Measurements from ENCODE around the gene ZNF862. TPM values are rescaled to one million over a fixed set of nuclear protein-coding genes. Genes with fewer than 3 reads are reported as not detected.

Gene ZNF862
- total and polyA plus RNA-seq, 2 of the 8 experiments (the other 6 are each of a cell fraction or from before 2014, with no cell fraction given) = 1.8 to 3.9 TPM

GRCh38 chr7:149811831-149812490 lies 26.2 kb upstream of the ZNF862 start:
- TF ChIP-seq POLR2AphosphoS5 (IDR thresholded peaks at IDR 0.05; ENCODE audit: low read depth, low read length) = no peak
- no peak for TF ChIP-seq EZH2 (IDR thresholded peaks at IDR 0.05; ENCODE audit: low read depth, low read length, severe bottlenecking)
- CTCF ChIA-PET (ENCODE audit: partially characterized antibody) = interaction anchor here (0.7 to 10.3 kb wide), 12 partner anchors 7 to 149 kb away, joined by 3 to 209 read pairs (median 10); no protein-coding TSS in a partner anchor
- peaks cover 0 to 20% (median 8%) of the 10 kb centered on the region in 4 experiments; a peak in 6 of 7 replicates for H3K4me1 ChIP-seq (replicated peaks in 1 of 4; ENCODE audit: control insufficient read depth in 3 of 4, insufficient read depth in 4 of 4, low read length in 3 of 4)
- H2AFZ ChIP-seq (ENCODE audit: low read length) = no peak overlapping the region
- H3K23ac ChIP-seq (ENCODE audit: insufficient read length) = no peak overlapping the region
- no peak overlapping the region for H2BK12ac ChIP-seq (ENCODE audit: low read depth, low read length)
- peaks cover 0 to 1% of the 10 kb centered on the region in 2 experiments for H4K20me1 ChIP-seq (replicated peaks in 1 of 2; ENCODE audit: control insufficient read depth in 1 of 2, insufficient read depth in 2 of 2, low read length in 2 of 2)
- POLR2A ChIA-PET (ENCODE audit: partially characterized antibody) = no interaction called here
- no peaks in the 10 kb centered on the region for H3K27me3 ChIP-seq (replicated peaks in 1 of 4; ENCODE audit: control insufficient read depth in 3 of 4, extremely low read depth in 1 of 4, insufficient read depth in 3 of 4, low read length in 3 of 4)
- peak overlapping the region; percentile 19 for H4K91ac ChIP-seq (replicated peaks; ENCODE audit: insufficient read length, low read length)
- H3K9me3 ChIP-seq (ENCODE audit: insufficient read depth in 2 of 2, low read depth in 1 of 2, low read length in 1 of 2) = no peaks in the 10 kb centered on the region
- no peak overlapping the region for H3K4ac ChIP-seq (replicated peaks; ENCODE audit: insufficient read length, low read depth, low read length)
- no peaks in the 10 kb centered on the region for H3K23me2 ChIP-seq (ENCODE audit: low read depth, low read length)
- DNase-seq (ENCODE audit: low read depth in 1 of 2, low spot score in 2 of 2) = no peak
- no peak overlapping the region for H2BK120ac ChIP-seq (replicated peaks; ENCODE audit: low read depth, low read length)
- no peak overlapping the region for H3K14ac ChIP-seq (ENCODE audit: insufficient read length)
- no peaks in the 10 kb centered on the region for H3K36me3 ChIP-seq (ENCODE audit: control insufficient read depth in 2 of 4, insufficient read depth in 4 of 4, low read length in 3 of 4)
- H4K8ac ChIP-seq (ENCODE audit: extremely low read depth, insufficient read depth, low read length) = no peak overlapping the region
- no peak overlapping the region for H4K5ac ChIP-seq (ENCODE audit: insufficient read length, low read depth, low read length)
- H3K4me3 ChIP-seq (ENCODE audit: extremely low read depth in 1 of 4, insufficient read depth in 2 of 4, low read depth in 3 of 4, low read length in 4 of 4) = no peak overlapping the region
- no peaks in the 10 kb centered on the region for H3K79me1 ChIP-seq (ENCODE audit: low read depth, low read length)
- H2AK5ac ChIP-seq (ENCODE audit: low read depth, low read length) = 0 out of 2 replicates have a peak overlapping the region, but pooled peaks have one; percentile 31
- no peak overlapping the region for H2BK5ac ChIP-seq (ENCODE audit: low read depth, low read length)
- H3K9ac ChIP-seq (replicated peaks in 1 of 4; ENCODE audit: extremely low read depth in 1 of 4, low read depth in 3 of 4, low read length in 3 of 4) = no peak overlapping the region
- no peak overlapping the region; the same call in 1 of the 2 replicates for H3K18ac ChIP-seq (ENCODE audit: extremely low read depth, low read length)
- H3K56ac ChIP-seq (replicated peaks; ENCODE audit: insufficient read length, low read depth, low read length) = no peak overlapping the region
- 86% methylated on average over 15 of the region's 16 CpGs; no CpG with 5 or more reads in 1 of the 2 experiments for WGBS, 2 experiments (ENCODE audit: extremely low coverage in 1 of 2, insufficient coverage in 1 of 2, insufficient read length in 1 of 2, insufficient replicate concordance in 2 of 2, low coverage in 1 of 2, low lambda C conversion rate in 2 of 2, missing lambda C conversion rate in 1 of 2)
- no peaks in the 10 kb centered on the region for H3K79me2 ChIP-seq (ENCODE audit: control insufficient read depth in 1 of 2, insufficient read depth in 2 of 2, low read length in 2 of 2)
- FAIRE-seq = no peak
- H3K4me2 ChIP-seq (ENCODE audit: insufficient read depth in 1 of 2, low read depth in 2 of 2, low read length in 2 of 2) = no peak overlapping the region
- H2BK15ac ChIP-seq (ENCODE audit: low read length) = no peak overlapping the region; the same call in 1 of the 2 replicates
- no peak overlapping the region for H2BK20ac ChIP-seq (ENCODE audit: low read length)
- H3K27ac ChIP-seq (ENCODE audit: low read depth, low read length) = no peak overlapping the region
